ENCODE measurements around the gene CUL4A.

DNA sequence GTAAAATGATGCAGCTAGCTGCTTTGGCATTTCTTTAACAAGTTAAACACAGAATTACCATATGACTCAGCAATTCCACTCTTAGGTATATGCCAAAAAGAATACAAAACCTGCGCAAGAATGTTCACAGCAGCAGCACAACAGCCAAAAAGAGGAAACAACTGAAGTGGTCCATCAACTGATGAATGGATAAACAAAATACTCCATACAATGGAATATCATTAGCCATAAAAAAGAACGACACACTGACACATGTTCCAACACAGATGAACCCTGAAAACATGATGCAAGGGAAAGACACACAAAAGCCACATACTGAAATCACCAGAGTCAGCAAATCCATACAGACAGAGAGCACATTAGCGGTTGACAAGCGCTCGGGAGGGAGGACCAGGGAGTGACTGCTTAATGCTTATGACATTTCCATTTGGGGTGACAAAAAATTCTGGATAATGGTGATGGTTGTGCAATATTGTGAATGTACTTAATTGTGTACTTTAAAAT lies 3.9 kb upstream of the CUL4A start:
- TF ChIP-seq, protein P1, sequence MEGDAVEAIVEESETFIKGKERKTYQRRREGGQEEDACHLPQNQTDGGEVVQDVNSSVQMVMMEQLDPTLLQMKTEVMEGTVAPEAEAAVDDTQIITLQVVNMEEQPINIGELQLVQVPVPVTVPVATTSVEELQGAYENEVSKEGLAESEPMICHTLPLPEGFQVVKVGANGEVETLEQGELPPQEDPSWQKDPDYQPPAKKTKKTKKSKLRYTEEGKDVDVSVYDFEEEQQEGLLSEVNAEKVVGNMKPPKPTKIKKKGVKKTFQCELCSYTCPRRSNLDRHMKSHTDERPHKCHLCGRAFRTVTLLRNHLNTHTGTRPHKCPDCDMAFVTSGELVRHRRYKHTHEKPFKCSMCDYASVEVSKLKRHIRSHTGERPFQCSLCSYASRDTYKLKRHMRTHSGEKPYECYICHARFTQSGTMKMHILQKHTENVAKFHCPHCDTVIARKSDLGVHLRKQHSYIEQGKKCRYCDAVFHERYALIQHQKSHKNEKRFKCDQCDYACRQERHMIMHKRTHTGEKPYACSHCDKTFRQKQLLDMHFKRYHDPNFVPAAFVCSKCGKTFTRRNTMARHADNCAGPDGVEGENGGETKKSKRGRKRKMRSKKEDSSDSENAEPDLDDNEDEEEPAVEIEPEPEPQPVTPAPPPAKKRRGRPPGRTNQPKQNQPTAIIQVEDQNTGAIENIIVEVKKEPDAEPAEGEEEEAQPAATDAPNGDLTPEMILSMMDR (IDR thresholded peaks at IDR 0.05), result no peak
- TF ChIP-seq POLR2AphosphoS5 (IDR thresholded peaks at IDR 0.05) (no peak), EP300 (IDR thresholded peaks at IDR 0.05) (no peak), POLR2A (IDR thresholded peaks at IDR 0.05) (no peak)

Data from upper lobe of left lung (tissue), 4 donors.